ENCODE results near the gene NFATC4. TPM values are rescaled to one million over a fixed set of nuclear protein-coding genes. Genes with fewer than 3 reads are reported as not detected.

Gene NFATC4
- total RNA-seq, 1 donor from 2014 or later: 44.3 TPM

DNA sequence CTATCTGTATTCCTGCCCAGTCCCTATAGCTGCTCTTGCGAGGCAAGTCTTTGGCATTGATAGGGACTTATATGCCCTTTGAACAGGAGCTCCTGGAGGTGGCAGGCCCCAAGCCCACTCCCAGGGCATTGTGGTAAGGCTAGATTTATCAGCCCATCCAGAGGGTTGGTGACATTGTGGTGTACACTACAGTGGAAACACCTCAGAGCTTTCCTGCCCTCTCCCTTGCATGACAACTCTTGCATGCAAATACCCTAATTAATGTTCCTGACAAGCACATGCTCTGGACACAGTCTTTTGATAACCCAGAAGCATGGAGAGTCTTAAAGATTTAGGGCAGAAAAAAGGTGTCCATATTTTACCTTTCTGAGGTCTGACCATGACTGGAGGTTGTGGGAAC lies 27.4 kb upstream of the NFATC4 start:
- Mint-ChIP-seq H3K4me3 (no peak overlapping the region), H3K27ac (ENCODE audit: unreplicated experiment) (no peak overlapping the region), H3K9me3 (no peaks in the 10 kb centered on the region), H3K27me3 (ENCODE audit: low read depth) (peaks cover 96% of the 10 kb centered on the region), H3K36me3 (ENCODE audit: low read depth) (no peaks in the 10 kb centered on the region), H3K4me1 (no peaks in the 10 kb centered on the region)
- TF ChIP-seq, protein P1, sequence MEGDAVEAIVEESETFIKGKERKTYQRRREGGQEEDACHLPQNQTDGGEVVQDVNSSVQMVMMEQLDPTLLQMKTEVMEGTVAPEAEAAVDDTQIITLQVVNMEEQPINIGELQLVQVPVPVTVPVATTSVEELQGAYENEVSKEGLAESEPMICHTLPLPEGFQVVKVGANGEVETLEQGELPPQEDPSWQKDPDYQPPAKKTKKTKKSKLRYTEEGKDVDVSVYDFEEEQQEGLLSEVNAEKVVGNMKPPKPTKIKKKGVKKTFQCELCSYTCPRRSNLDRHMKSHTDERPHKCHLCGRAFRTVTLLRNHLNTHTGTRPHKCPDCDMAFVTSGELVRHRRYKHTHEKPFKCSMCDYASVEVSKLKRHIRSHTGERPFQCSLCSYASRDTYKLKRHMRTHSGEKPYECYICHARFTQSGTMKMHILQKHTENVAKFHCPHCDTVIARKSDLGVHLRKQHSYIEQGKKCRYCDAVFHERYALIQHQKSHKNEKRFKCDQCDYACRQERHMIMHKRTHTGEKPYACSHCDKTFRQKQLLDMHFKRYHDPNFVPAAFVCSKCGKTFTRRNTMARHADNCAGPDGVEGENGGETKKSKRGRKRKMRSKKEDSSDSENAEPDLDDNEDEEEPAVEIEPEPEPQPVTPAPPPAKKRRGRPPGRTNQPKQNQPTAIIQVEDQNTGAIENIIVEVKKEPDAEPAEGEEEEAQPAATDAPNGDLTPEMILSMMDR (conservative IDR thresholded peaks at IDR 0.05): no peak
- no peak for DNase-seq (ENCODE audit: low read depth, low spot score)

DNA sequence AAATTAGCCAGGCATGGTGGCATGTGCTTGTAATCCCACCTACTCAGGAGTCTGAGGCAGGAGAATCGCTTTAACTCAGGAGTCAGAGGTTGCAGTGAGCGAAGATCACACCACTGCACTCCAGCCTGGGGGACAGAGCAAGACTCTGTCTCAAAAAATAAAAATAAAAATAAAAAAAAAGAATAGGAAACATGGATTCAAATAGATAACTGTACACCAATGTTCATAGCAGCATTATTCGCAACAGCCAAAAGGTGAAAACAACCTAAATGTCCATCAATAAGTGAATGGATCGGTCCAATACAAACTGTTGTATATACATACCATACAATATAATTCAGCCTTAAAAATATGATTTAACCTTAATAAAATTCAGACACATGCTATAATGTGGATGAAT lies 25.1 kb upstream of the NFATC4 start:
- H3K9me3 Mint-ChIP-seq: no peaks in the 10 kb centered on the region
- no peak overlapping the region for H3K27ac Mint-ChIP-seq (ENCODE audit: unreplicated experiment)
- TF ChIP-seq, protein P1 (conservative IDR thresholded peaks at IDR 0.05): no peak
- DNase-seq (ENCODE audit: low read depth, low spot score): no peak
- H3K4me1 Mint-ChIP-seq: no peaks in the 10 kb centered on the region
- peaks cover 90% of the 10 kb centered on the region for H3K27me3 Mint-ChIP-seq (ENCODE audit: low read depth)
- no peak overlapping the region for H3K4me3 Mint-ChIP-seq
- no peaks in the 10 kb centered on the region for H3K36me3 Mint-ChIP-seq (ENCODE audit: low read depth)

- H3K27me3 Mint-ChIP-seq (ENCODE audit: low read depth): peaks cover 88% of the 10 kb centered on the region
- DNase-seq (ENCODE audit: low read depth, low spot score): no peak
These were observed 24.0 kb upstream of the NFATC4 start for GRCh38 chr14:24343795-24344660.

GRCh38 chr14:24347134-24347533 lies 20.9 kb upstream of the NFATC4 start:
- peaks cover 90% of the 10 kb centered on the region for H3K27me3 Mint-ChIP-seq (ENCODE audit: low read depth)
- TF ChIP-seq, protein P1 (conservative IDR thresholded peaks at IDR 0.05): no peak

More at GRCh38 chr14:24343795-24344660, 24.0 kb upstream of the NFATC4 start:
- Mint-ChIP-seq H3K27ac (ENCODE audit: unreplicated experiment) (no peak overlapping the region), H3K36me3 (ENCODE audit: low read depth) (no peaks in the 10 kb centered on the region), H3K9me3 (no peaks in the 10 kb centered on the region), H3K4me3 (no peak overlapping the region), H3K4me1 (no peaks in the 10 kb centered on the region)
- TF ChIP-seq, protein P1 (conservative IDR thresholded peaks at IDR 0.05): no peak

DNA sequence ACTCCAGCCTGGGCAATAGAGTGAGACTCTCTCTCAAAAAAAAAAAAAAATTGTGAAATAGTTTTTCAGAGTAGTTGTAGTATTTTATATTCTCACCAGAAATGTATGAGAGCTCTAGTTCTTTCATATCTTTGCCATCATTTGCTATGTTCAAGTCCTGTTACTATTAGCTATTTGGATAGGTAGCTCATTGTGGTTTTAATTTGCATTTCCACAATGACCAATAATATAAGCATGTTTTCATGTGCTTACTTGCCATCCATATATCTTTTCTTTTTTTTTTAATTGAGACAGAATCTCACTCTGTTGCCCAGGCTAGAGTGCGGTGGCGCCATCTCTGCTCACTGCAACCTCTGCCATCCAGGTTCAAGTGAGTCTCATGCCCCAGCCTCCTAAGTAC lies 19.8 kb upstream of the NFATC4 start:
- Mint-ChIP-seq H3K4me1 (no peaks in the 10 kb centered on the region), H3K9me3 (no peaks in the 10 kb centered on the region), H3K27ac (ENCODE audit: unreplicated experiment) (no peak overlapping the region), H3K36me3 (ENCODE audit: low read depth) (no peaks in the 10 kb centered on the region), H3K4me3 (no peak overlapping the region), H3K27me3 (ENCODE audit: low read depth) (peaks cover 91% of the 10 kb centered on the region)
- TF ChIP-seq, protein P1 (conservative IDR thresholded peaks at IDR 0.05): no peak
- no peak for DNase-seq (ENCODE audit: low read depth, low spot score)

More at GRCh38 chr14:24347134-24347533, 20.9 kb upstream of the NFATC4 start:
- no peak overlapping the region for H3K4me3 Mint-ChIP-seq
- H3K36me3 Mint-ChIP-seq (ENCODE audit: low read depth): no peaks in the 10 kb centered on the region
- DNase-seq (ENCODE audit: low read depth, low spot score): no peak
- H3K9me3 Mint-ChIP-seq: no peaks in the 10 kb centered on the region
- H3K4me1 Mint-ChIP-seq: no peaks in the 10 kb centered on the region
- no peak overlapping the region for H3K27ac Mint-ChIP-seq (ENCODE audit: unreplicated experiment)

Data from neural crest cell (in vitro differentiated cells).